Fibroblast of villous mesenchyme (primary cell): ENCODE data around the gene GPATCH1. TPM values are rescaled to one million over a fixed set of nuclear protein-coding genes. Genes with fewer than 3 reads are reported as not detected.
"Not testable (repeated sequence)": the region's sequence is repeated elsewhere in the genome, so short reads cannot be mapped to it uniquely, and the experiment has no call there.

ENCODE experiments used
- DNase-seq: peaks from one replicate; pipeline ENCODE4 v3.0.0-alpha.2; 2010; ENCODE audit warnings: low read depth
- H3K4me3 ChIP-seq: 2 replicates; pipeline ENCODE4 v1.5.1; 2011; ENCODE audit warnings: low read depth, mild to moderate bottlenecking, low read length
- total RNA-seq: library from RNA; depleted of rRNA; stranded (reverse); fragments of >200 nt; gene quantifications from 2 replicates; pipeline ENCODE4 v1.2.3, GENCODE V29; 2012
- TF ChIP-seq, protein P1 (sequence below): IDR thresholded peaks from 2 replicates; pipeline ENCODE4 v1.5.1; 2012; ENCODE audit warnings: low read depth, mild to moderate bottlenecking, low read length; ENCODE audit not compliant: insufficient read depth

The GPATCH1 gene
- total RNA-seq, 1 donor = 7.8 TPM

GRCh38 chr19:33157906-33158305, 76.9 kb downstream of the GPATCH1 start:
- DNase-seq = no peak
- TF ChIP-seq, protein P1, sequence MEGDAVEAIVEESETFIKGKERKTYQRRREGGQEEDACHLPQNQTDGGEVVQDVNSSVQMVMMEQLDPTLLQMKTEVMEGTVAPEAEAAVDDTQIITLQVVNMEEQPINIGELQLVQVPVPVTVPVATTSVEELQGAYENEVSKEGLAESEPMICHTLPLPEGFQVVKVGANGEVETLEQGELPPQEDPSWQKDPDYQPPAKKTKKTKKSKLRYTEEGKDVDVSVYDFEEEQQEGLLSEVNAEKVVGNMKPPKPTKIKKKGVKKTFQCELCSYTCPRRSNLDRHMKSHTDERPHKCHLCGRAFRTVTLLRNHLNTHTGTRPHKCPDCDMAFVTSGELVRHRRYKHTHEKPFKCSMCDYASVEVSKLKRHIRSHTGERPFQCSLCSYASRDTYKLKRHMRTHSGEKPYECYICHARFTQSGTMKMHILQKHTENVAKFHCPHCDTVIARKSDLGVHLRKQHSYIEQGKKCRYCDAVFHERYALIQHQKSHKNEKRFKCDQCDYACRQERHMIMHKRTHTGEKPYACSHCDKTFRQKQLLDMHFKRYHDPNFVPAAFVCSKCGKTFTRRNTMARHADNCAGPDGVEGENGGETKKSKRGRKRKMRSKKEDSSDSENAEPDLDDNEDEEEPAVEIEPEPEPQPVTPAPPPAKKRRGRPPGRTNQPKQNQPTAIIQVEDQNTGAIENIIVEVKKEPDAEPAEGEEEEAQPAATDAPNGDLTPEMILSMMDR = no peak
- no peak overlapping the region for H3K4me3 ChIP-seq

DNA sequence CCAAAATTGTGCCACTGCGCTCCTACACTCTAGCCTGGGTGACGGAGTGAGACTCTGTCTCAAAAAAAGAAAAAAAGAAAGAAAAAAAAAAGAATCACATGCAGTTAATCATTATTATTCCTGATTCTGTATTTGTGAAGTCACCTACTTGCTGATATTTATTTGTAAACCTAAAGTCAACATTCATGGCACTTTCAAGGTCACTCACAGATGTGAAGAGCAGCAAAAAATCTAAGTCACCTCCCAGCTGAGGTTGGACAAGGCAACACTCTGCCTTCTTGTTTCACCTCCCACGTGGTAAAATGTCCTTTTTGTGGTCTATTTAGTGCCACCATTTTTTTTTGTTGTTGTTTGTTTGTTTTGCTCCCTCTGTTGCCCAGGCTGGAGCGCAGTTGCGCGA, 77.4 kb downstream of the GPATCH1 start:
- DNase-seq = no peak
- no peak overlapping the region for H3K4me3 ChIP-seq

GRCh38 chr19:33159149-33159548, 78.2 kb downstream of the GPATCH1 start:
- TF ChIP-seq, protein P1 = no peak
- no peak overlapping the region for H3K4me3 ChIP-seq
- DNase-seq = no peak

More for the DNA sequence above, 77.4 kb downstream of the GPATCH1 start:
- TF ChIP-seq, protein P1 = no peak

- TF ChIP-seq, protein P1 = no peak
- DNase-seq = no peak
- no peak overlapping the region for H3K4me3 ChIP-seq
Observed at GRCh38 chr19:33159893-33160292, 78.9 kb downstream of the GPATCH1 start.

- DNase-seq = no peak
- H3K4me3 ChIP-seq = no peak overlapping the region
- TF ChIP-seq, protein P1 = no peak
Observed at GRCh38 chr19:33161201-33161600, 80.2 kb downstream of the GPATCH1 start.

- DNase-seq = no peak
- TF ChIP-seq, protein P1 = no peak
- no peak overlapping the region for H3K4me3 ChIP-seq
Observed at GRCh38 chr19:33163481-33163880, 82.5 kb downstream of the GPATCH1 start.

GRCh38 chr19:33166037-33166436, 85.1 kb downstream of the GPATCH1 start:
- not testable (repeated sequence) for H3K4me3 ChIP-seq, DNase-seq
